AG04450 (cell line): Measurements from ENCODE around the gene CSRP2. TPM values are rescaled to one million over a fixed set of nuclear protein-coding genes. Genes with fewer than 3 reads are reported as not detected.

ENCODE experiments used
- CTCF ChIA-PET: fragments of 300-600, 350-600 bp; formaldehyde crosslinking; extraction: SDS; loops from one replicate; lab custom pipeline; 2022; ENCODE audit warnings: antibody characterized with exemption, inconsistent platforms; lab: Charles Lee
- POLR2A ChIA-PET: fragments of 350-600 bp; formaldehyde crosslinking; extraction: SDS; loops from one replicate; lab custom pipeline; 2021; ENCODE audit warnings: antibody characterized with exemption, inconsistent platforms; lab: Yijun Ruan, JAX
- DNase-seq: peaks from one replicate; pipeline ENCODE4 v3.0.0-alpha.2; 2011; ENCODE audit warnings: low read depth, low spot score
- H3K27ac ChIP-seq: one replicate; pipeline ENCODE4 v1.5.1; 2012; ENCODE audit warnings: low read depth, low read length, control low read depth
- H3K27me3 ChIP-seq: one replicate; pipeline ENCODE4 v1.6.0; 2012; ENCODE audit warnings: low read length; ENCODE audit not compliant: control insufficient read depth, insufficient read depth
- H3K4me3 ChIP-seq: 2 replicates; pipeline ENCODE4 v1.5.1; 2011; ENCODE audit warnings: mild to moderate bottlenecking, low read depth, low read length, control low read depth
- H3K9me3 ChIP-seq: 2 replicates; pipeline ENCODE4 v1.5.1; 2012; ENCODE audit warnings: low read length; ENCODE audit not compliant: control insufficient read depth, insufficient read depth
- CTCF ChIP-seq: IDR thresholded peaks from 2 replicates; pipeline ENCODE4 v1.5.1; 2011; ENCODE audit warnings: low read depth, low read length, control low read depth, inconsistent platforms
- polyA plus RNA-seq: library from polyadenylated mRNA; depleted of rRNA; stranded (reverse); fragments of >200 nt; gene quantifications from 2 replicates; pipeline ENCODE4 v1.2.3, GENCODE V29; 2011

Gene CSRP2
- polyA plus RNA-seq, 1 experiment: 108 TPM

GRCh38 chr12:76908303-76909017 is 29.6 kb upstream of the CSRP2 start:
- Histone ChIP-seq H3K27me3 (no peaks in the 10 kb centered on the region), H3K9me3 (no peaks in the 10 kb centered on the region), H3K27ac (no peak overlapping the region), H3K4me3 (no peak overlapping the region)
- no peak for TF ChIP-seq CTCF
- ChIA-PET POLR2A (no interaction called here), CTCF (interaction anchor here (0.9 kb wide), 1 partner anchor 19 kb away, joined by 3 read pairs; no protein-coding TSS in a partner anchor)
- no peak for DNase-seq

GRCh38 chr12:76901628-76902380 is 23.0 kb upstream of the CSRP2 start:
- Histone ChIP-seq H3K27me3 (no peaks in the 10 kb centered on the region), H3K9me3 (no peaks in the 10 kb centered on the region; the same call in 1 of the 2 replicates), H3K4me3 (no peak overlapping the region), H3K27ac (no peak overlapping the region)
- DNase-seq: no peak
- POLR2A ChIA-PET: no interaction called here
- no peak for TF ChIP-seq CTCF
- CTCF ChIA-PET: interaction anchor here (0.7 to 1.0 kb wide), 2 partner anchors 25 to 111 kb away, joined by 3 read pairs; no protein-coding TSS in a partner anchor

- CTCF ChIA-PET: interaction anchor here (1.6 kb wide), 1 partner anchor 78 kb away, joined by 3 read pairs; no protein-coding TSS in a partner anchor
- Histone ChIP-seq H3K27me3 (no peaks in the 10 kb centered on the region), H3K4me3 (no peak overlapping the region), H3K9me3 (peaks cover 2% of the 10 kb centered on the region; the same call in 1 of the 2 replicates), H3K27ac (no peak overlapping the region)
- POLR2A ChIA-PET: no interaction called here
- no peak for TF ChIP-seq CTCF
- DNase-seq: no peak
These were observed 20.7 kb upstream of the CSRP2 start for GRCh38 chr12:76899522-76899921.

- CTCF ChIA-PET: interaction anchor here (1.0 kb wide), 1 partner anchor 19 kb away, joined by 3 read pairs; the partner anchor contains the start of gene CSRP2
- POLR2A ChIA-PET: no interaction called here
- H3K27me3 ChIP-seq: no peaks in the 10 kb centered on the region
- H3K27ac ChIP-seq: no peak overlapping the region
- H3K9me3 ChIP-seq: peaks cover 6% of the 10 kb centered on the region; the same call in 1 of the 2 replicates
- no peak for DNase-seq
- H3K4me3 ChIP-seq: no peak overlapping the region
- no peak for TF ChIP-seq CTCF
These were observed 19.6 kb upstream of the CSRP2 start for GRCh38 chr12:76898442-76898841.
